Progenitor cell of endocrine pancreas (in vitro differentiated cells): Measurements from ENCODE around the gene CCDC116. TPM values are rescaled to one million over a fixed set of nuclear protein-coding genes. Genes with fewer than 3 reads are reported as not detected.
A peak's percentile ranks its signal among the peaks of the same experiment; 100 is the strongest.
"Not testable (repeated sequence)": the region's sequence is repeated elsewhere in the genome, so short reads cannot be mapped to it uniquely, and the experiment has no call there.

Experiments used
- DNase-seq: peaks from one replicate; pipeline ENCODE4 v3.0.0; 2021; ENCODE audit warnings: low spot score; ENCODE audit not compliant: unreplicated experiment
- H3K27ac Mint-ChIP-seq: 2 replicates; pipeline ENCODE4 v1.8.0; 2021; ENCODE audit warnings: mild to moderate bottlenecking, moderate library complexity, mixed read lengths
- H3K27me3 Mint-ChIP-seq: 2 replicates; pipeline ENCODE4 v1.8.0; 2021; ENCODE audit warnings: mixed read lengths
- H3K36me3 Mint-ChIP-seq: 2 replicates; pipeline ENCODE4 v1.8.0; 2022; ENCODE audit warnings: mixed read lengths; ENCODE audit not compliant: insufficient read depth
- H3K4me1 Mint-ChIP-seq: 2 replicates; pipeline ENCODE4 v1.8.0; 2021; ENCODE audit warnings: low read depth, mixed read lengths
- H3K4me3 Mint-ChIP-seq: 2 replicates; pipeline ENCODE4 v1.8.0; 2021; ENCODE audit warnings: low read depth, mild to moderate bottlenecking, moderate library complexity, mixed read lengths
- H3K9me3 Mint-ChIP-seq: 2 replicates; pipeline ENCODE4 v1.8.0; 2021; ENCODE audit warnings: low read depth, mixed read lengths
- CTCF ChIP-seq: fragments of 200-600 bp; sonication (generic); IDR thresholded peaks from one replicate; pipeline ENCODE4 v1.5.0; 2021; ENCODE audit warnings: antibody characterized with exemption, mild to moderate bottlenecking; ENCODE audit not compliant: unreplicated experiment
- total RNA-seq: library from RNA; stranded (reverse); gene quantifications from 2 replicates; pipeline ENCODE4 v1.2.1, GENCODE V29; 2021

CCDC116 gene
- total RNA-seq, 1 donor from 2014 or later, result 1.3 TPM

- Mint-ChIP-seq H3K27ac (no peak overlapping the region), H3K36me3 (peaks cover 15% of the 10 kb centered on the region), H3K4me3 (no peak overlapping the region), H3K4me1 (peaks cover 8% of the 10 kb centered on the region), H3K27me3 (no peaks in the 10 kb centered on the region), H3K9me3 (no peaks in the 10 kb centered on the region)
- no peak for DNase-seq
- no peak for TF ChIP-seq CTCF
These were observed 19.7 kb upstream of the CCDC116 start for GRCh38 chr22:21612858-21613257.

- no peak overlapping the region for H3K4me3 Mint-ChIP-seq
- no peaks in the 10 kb centered on the region for H3K27me3 Mint-ChIP-seq
- H3K4me1 Mint-ChIP-seq, result peaks cover 8% of the 10 kb centered on the region
- DNase-seq, result no peak
- peaks cover 15% of the 10 kb centered on the region for H3K36me3 Mint-ChIP-seq
- H3K9me3 Mint-ChIP-seq, result no peaks in the 10 kb centered on the region
- H3K27ac Mint-ChIP-seq, result peak overlapping the region; percentile 56
- no peak for TF ChIP-seq CTCF
These were observed 18.9 kb upstream of the CCDC116 start for GRCh38 chr22:21613553-21614233.

- Mint-ChIP-seq H3K27me3 (no peaks in the 10 kb centered on the region), H3K4me3 (no peak overlapping the region), H3K4me1 (peaks cover 8% of the 10 kb centered on the region), H3K36me3 (peaks cover 17% of the 10 kb centered on the region), H3K9me3 (no peaks in the 10 kb centered on the region), H3K27ac (peak overlapping the region; percentile 77)
- no peak for TF ChIP-seq CTCF
- DNase-seq, result no peak
These were observed 16.8 kb upstream of the CCDC116 start for GRCh38 chr22:21615731-21616130.

GRCh38 chr22:21617337-21617736, 15.2 kb upstream of the CCDC116 start:
- not testable (repeated sequence) for H3K27ac Mint-ChIP-seq

GRCh38 chr22:21621025-21621424, 11.5 kb upstream of the CCDC116 start:
- Mint-ChIP-seq H3K9me3 (no peaks in the 10 kb centered on the region), H3K4me3 (no peak overlapping the region), H3K27ac (no peak overlapping the region), H3K4me1 (peaks cover 2% of the 10 kb centered on the region), H3K27me3 (no peaks in the 10 kb centered on the region), H3K36me3 (peaks cover 9% of the 10 kb centered on the region)
- DNase-seq, result no peak
- no peak for TF ChIP-seq CTCF

More at GRCh38 chr22:21617337-21617736, 15.2 kb upstream of the CCDC116 start:
- H3K4me1 Mint-ChIP-seq, H3K27me3 Mint-ChIP-seq, H3K4me3 Mint-ChIP-seq, H3K9me3 Mint-ChIP-seq, DNase-seq: not testable (repeated sequence)
- peaks cover 12% of the 10 kb centered on the region for H3K36me3 Mint-ChIP-seq
